ENCODE results near the gene ZNF44.

The ZNF44 gene

DNA sequence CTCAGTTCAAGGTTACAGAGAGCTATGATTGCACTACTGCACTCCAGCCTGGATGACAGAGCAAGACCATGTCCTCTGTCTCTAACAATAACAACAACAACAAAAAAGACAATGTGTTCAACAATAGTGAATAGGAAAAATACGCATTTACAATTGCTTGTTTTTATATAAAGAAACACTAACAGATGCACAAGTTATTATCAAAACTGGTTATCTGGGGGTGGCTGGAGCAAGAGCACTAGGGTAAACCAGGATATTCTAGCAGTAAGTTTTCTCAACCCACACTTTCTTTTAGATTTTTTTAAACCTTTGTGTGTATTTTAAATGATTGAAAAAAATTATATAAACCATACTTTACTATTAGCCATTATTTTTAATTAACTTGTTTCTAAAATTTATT is 33.1 kb downstream of the ZNF44 start:
- DNase-seq (ENCODE audit: low spot score) = no peak

DNA sequence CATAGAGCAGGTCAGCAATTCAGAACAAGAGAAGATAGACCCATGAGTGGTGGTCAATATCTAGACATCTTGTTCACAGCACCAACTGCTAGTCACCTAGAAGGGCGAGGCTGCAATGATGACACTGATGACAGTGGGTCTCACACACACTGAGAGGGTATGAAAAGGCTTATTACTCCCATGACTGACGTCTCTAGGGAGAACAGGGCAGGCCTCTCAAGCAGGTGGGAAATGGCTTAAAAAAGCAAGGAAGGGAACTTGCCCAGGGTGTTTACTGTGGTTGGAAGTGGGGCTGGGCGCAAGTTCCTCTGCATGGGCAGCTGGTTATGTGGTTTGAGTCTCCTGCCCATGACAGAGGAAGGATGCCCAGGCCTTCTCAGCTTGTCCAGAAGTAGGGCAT is 33.8 kb downstream of the ZNF44 start:
- DNase-seq (ENCODE audit: low spot score) = no peak

DNA sequence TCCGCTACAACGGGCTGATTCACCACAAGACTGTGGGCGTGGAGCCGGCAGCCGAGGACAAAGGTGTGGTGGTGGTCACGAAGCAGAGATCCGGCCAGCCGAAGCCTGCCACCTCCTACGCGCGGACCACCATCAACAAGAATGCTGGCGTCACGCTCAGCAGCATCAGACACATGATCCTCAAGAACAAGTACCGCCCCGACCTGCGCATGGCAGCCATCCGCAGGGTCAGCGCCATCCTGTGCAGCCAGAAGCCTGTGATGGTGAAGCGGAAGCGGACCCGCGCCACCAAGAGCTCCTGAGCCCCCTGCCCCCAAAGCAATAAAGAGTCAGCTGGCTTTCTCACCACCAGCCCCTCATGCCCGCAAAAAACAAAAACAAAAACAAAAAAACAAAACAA is 34.4 kb downstream of the ZNF44 start:
- no peak for DNase-seq (ENCODE audit: low spot score)

DNA sequence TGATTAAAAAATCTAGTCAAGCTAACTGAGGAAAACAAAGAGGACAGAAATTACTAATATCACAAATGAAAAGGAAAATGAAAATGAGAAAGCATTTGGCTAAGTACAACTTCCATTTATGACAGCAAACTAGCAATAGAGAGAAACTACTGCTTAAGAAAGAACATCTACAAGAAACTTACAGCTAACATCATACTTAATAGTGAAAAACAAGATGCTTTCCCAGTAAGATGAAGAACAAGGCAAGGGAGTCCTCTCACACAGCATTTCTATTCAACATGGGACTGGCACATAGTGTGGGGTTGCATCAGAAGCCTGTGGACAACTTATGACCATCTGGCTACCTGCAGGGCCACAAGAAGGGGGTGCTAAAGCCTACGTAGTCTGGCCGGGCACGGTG is 39.3 kb downstream of the ZNF44 start:
- no peak for DNase-seq (ENCODE audit: low spot score)

DNA sequence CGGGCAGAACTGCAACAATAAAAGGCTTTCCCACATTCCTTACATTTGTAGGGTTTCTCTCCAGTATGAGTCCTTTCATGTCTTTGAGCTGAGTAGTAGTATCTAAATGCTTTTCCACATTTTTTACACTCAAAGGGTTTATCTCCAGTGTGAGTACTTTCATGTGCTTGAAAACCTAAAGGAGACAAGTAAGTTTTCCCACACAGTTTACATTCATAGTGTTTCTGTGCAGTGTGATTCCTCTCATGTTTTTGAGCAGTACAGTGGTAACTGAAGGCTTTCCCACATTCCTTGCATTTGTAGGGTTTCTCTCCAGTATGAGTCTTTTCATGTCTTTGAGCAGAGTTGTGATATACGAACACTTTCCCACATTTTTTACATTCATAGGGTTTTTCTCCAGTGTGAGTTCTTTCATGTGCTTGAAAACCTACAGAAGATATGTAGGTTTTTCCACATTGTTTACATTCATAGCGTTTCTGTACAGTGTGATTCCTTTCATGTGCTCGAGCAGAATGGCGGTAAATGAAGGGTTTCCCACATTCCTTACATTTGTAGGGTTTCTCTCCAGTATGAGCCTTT is 47.0 kb downstream of the ZNF44 start:
- no peak for DNase-seq (ENCODE audit: low spot score)

DNA sequence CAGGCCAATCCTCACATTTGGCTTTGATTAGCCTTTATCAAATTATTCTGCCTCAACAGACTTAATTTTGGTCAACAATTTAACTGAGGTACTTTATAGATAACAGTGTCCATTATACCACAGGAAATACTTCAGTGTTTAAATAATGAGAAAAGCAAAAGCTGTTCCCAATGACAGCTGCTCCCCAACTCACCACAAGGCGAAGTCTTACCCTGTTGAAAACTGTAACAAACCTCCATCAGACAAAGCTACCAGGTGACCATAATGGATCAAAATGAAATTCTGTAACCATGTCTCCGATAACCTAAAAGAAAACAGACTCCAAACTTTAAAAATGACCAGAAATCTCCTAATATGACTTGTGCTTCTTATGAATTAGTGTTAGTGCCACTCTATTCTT is 50.3 kb downstream of the ZNF44 start:
- peak; percentile 65 for DNase-seq (ENCODE audit: low spot score)

DNA sequence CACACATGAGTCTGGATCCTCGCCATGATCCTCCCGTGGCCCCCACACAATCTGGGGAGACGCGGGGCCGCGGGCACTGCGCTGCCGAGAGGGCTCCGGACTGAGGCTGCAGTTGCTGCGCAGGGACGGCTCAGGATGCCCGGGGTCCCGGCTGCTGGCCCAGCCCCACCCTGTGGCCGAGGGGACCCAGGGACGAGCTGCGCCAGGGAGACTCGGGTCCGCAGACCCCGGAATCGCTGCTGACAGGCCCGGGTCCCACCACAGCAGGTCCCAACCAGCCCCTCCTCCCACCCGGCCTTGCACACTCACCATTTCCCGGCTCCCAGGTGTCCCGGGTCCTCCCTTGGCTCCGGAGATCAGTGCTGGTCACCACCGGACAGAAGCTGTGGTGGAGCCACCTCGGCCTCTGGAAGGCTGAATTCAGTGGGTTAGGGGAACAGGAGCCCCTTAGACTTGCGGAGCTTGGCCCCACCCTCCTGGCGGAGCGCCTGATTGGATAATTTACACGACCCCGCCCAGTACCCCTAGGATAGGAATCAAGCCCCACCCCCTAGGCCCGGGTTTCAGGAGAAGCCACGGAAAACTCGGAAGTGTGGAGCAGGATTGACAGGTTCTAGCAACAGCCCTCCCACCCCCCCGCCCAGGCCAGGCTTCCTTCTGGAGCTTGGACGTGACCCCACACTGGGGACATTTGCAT is 57.4 kb downstream of the ZNF44 start:
- no peak for DNase-seq (ENCODE audit: low spot score)

DNA sequence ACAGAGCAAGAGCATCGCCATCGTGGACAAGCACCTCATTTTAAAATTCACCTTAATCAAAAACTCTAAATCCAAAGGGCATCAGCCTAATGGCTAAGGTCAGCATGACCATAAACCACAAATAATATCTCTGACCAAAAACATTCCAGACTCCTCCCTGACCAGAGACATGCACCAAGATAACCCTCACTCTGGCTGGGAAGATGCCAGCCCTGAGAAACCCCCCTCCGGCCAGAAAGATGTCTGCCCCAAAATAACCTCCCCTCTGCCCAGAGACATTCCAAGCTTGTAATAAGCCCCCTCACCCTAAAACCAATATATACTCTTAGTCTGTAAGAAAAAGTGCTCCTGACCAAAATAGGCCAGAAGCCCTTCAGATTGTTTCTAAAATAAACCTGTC is 61.7 kb downstream of the ZNF44 start:
- DNase-seq (ENCODE audit: low spot score) = no peak

DNA sequence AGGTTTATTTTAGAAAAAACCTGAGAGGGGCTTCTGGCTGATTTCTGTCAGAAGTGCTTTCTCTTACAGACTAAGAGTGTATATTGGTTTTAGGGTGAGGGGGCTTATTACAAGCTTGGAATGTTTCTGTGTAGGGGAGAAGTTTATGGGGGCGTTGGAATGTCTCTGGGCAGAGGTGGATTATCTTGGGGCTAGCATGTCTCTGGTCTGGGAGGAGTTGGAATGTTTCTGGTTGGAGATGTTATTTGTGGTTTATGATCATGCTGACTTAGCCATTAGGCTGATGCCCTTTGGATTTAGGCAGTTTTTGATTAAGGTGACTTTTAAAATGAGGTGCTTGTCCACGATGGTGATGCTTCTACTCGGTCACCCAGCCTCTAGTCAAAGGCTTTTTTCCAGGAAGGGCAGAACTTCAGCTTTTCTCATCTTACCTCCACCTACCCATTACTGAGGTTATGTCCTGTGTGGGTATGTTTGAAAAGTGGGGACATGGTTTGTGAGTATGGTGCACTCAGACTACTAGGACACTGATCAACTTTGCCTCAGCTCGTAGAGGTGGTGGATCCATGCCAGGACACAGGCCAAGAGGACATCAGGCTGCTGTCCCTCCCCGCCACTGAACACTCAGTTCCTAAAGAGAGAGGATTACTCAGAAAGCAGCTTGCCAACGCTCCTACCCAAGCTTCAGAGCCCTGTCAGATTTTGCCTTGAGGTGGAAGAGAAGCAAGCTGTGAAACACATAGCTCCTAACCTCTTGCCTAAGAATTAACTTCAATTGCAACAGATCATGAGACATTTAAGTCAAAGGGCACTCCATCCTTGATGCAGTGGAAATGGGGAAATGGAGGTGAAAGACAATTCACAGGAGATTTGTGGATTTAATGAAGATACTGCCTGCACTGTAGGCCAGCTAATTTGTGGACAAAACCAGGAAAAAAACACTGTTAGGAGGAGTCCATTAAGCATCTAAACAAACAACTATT is 63.6 kb downstream of the ZNF44 start:
- DNase-seq (ENCODE audit: low spot score) = no peak

DNA sequence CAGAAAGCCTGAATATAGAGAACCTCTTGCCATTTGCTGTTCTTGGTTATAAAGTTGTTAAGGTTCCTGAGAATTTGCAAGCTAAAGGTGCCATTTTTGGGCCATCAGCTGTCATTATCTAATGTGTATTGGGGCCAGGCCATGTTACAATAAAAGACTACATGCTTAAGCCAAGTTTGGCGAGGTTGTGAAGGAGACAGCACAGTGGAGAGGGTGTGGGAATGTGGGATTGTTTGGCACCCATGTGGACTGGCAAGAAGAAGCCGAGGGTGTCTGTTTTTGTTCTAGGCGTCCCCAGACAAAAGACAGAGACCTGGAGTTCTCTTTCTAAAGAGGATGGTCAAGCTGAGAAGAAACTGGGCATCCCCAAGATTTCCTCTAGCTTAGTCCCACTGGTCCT is 64.7 kb downstream of the ZNF44 start:
- no peak for DNase-seq (ENCODE audit: low spot score)

DNA sequence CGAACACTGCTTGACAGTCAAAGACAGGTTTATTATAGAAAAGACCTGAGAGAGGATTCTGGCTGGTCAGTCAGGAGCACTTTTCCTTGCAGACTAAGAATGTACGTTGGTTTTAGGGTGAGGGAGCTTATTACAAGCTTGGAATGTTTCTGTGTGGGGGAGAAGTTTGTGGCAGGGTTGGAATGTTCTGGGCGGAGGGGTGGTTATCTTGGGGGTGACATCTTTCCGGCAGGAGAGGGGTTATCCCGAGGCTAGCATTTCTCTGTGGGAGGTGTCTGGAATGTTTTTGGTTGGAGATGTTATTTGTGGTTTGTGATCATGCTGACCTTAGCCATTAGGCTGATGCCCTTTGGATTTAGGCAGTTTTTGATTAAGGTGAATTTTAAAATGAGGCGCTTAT is 70.0 kb downstream of the ZNF44 start:
- no peak for DNase-seq (ENCODE audit: low spot score)

DNA sequence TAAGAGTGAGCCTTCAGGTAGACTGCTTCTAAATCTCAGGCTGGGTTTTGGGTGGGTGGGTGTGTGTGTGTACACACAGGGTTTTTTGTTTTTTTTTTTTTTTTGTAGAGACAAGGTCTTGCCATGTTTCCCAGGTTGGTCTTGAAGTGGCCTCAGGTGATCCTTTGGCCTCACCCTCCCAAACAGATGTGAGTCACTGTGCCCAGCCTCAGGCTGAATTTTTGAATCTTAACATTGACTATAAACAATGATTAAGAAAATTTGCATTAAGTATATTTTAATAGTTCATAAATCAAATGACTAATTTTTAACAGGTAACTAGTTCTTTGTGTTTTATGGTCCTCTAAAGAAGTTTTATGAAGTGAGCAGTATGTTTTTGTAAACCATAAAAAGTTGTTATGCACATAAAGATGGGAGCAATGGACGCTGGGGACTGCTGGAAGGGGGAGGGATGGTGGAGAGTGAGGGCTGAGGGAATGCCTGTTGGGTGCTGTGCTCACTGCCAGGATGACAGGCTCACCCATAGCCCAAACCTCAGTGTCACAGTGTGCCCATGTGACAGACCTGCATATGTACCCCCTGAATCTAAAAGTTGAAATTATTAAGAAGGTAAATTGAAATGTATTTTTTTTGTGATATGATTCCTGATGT is 71.6 kb downstream of the ZNF44 start:
- no peak for DNase-seq (ENCODE audit: low spot score)
